WTC11 (cell line): ENCODE results near the gene CACNA1H. TPM values are rescaled to one million over a fixed set of nuclear protein-coding genes. Genes with fewer than 3 reads are reported as not detected.

Source experiments
- ATAC-seq: fragments of 200-7000 bp; cut with Tn5 transposase; 2 replicates; pipeline ENCODE4 v1.10.0; 2021; ENCODE audit warnings: mild to moderate bottlenecking, moderate library complexity
- CTCF ChIA-PET: fragments of 300-600 bp; sonication (Branson Sonifier 250); formaldehyde crosslinking; loops from one replicate; lab custom pipeline; 2021; ENCODE audit warnings: antibody characterized with exemption; lab: Charles Lee
- POLR2A ChIA-PET: fragments of 350-600 bp; sonication (Branson Sonifier 250); formaldehyde crosslinking; loops from one replicate; lab custom pipeline; 2021; ENCODE audit warnings: antibody characterized with exemption; lab: Charles Lee
- DNase-seq: peaks from one replicate; pipeline ENCODE4 v3.0.0; 2021; ENCODE audit warnings: low spot score
- H3K27ac Mint-ChIP-seq: 2 replicates; pipeline ENCODE4 v1.8.0; 2021; ENCODE audit warnings: mixed read lengths
- H3K27me3 Mint-ChIP-seq: 2 replicates; pipeline ENCODE4 v1.8.0; 2021; ENCODE audit warnings: low read depth, mild to moderate bottlenecking, moderate library complexity, mixed read lengths
- H3K36me3 Mint-ChIP-seq: 2 replicates; pipeline ENCODE4 v1.8.0; 2021; ENCODE audit warnings: mixed read lengths
- H3K4me1 Mint-ChIP-seq: 2 replicates; pipeline ENCODE4 v1.8.0; 2022; ENCODE audit warnings: mixed read lengths
- H3K4me3 Mint-ChIP-seq: 2 replicates; pipeline ENCODE4 v1.8.0; 2021; ENCODE audit warnings: mild to moderate bottlenecking, moderate library complexity, mixed read lengths
- H3K9me3 Mint-ChIP-seq: 2 replicates; pipeline ENCODE4 v1.8.0; 2021; ENCODE audit warnings: mixed read lengths
- E2F1 ChIP-seq: sonication (generic); formaldehyde crosslinking; IDR thresholded peaks from 2 replicates; pipeline ENCODE4 v1.8.0; 2022; ENCODE audit warnings: mild to moderate bottlenecking, missing genetic modification reagents
- E2F4 ChIP-seq: sonication (generic); formaldehyde crosslinking; IDR thresholded peaks from 2 replicates; pipeline ENCODE4 v1.8.1; 2022; ENCODE audit warnings: low read depth, mild to moderate bottlenecking, moderate library complexity, missing genetic modification reagents, borderline replicate concordance
- FOXK1 ChIP-seq: sonication (generic); formaldehyde crosslinking; IDR thresholded peaks from 2 replicates; pipeline ENCODE4 v1.8.0; 2022; ENCODE audit warnings: mild to moderate bottlenecking, moderate library complexity, missing genetic modification reagents
- GTF2I ChIP-seq: fragments of 250-450 bp; sonication (Bioruptor Pico); conservative IDR thresholded peaks from 2 replicates; pipeline ENCODE4 v1.4.0; 2021; ENCODE audit warnings: mild to moderate bottlenecking
- HMGA2 ChIP-seq: fragments of 250-450 bp; sonication (Bioruptor Pico); IDR thresholded peaks from 2 replicates; pipeline ENCODE4 v1.4.0; 2021; ENCODE audit warnings: mild to moderate bottlenecking, moderate library complexity
- KAT7 ChIP-seq: sonication (generic); formaldehyde crosslinking; IDR thresholded peaks from 2 replicates; pipeline ENCODE4 v1.8.1; 2023; ENCODE audit warnings: missing genetic modification reagents, mild to moderate bottlenecking, borderline replicate concordance
- NR3C1 ChIP-seq: sonication (generic); formaldehyde crosslinking; conservative IDR thresholded peaks from 2 replicates; pipeline ENCODE4 v1.8.1; 2023; ENCODE audit warnings: low read depth, mild to moderate bottlenecking, missing genetic modification reagents
- OVOL2 ChIP-seq: fragments of 250-450 bp; sonication (Bioruptor Pico); IDR thresholded peaks from 2 replicates; pipeline ENCODE4 v1.9.0; 2021; ENCODE audit warnings: mild to moderate bottlenecking, borderline replicate concordance
- PRRX2 ChIP-seq: fragments of 250-450 bp; sonication (Bioruptor Pico); IDR thresholded peaks from 2 replicates; pipeline ENCODE4 v1.8.0; 2021; ENCODE audit warnings: mild to moderate bottlenecking
- TEAD1 ChIP-seq: sonication (generic); formaldehyde crosslinking; IDR thresholded peaks from 2 replicates; pipeline ENCODE4 v1.8.0; 2022; ENCODE audit warnings: mild to moderate bottlenecking, missing genetic modification reagents
- TEAD4 ChIP-seq: sonication (generic); formaldehyde crosslinking; IDR thresholded peaks from 2 replicates; pipeline ENCODE4 v1.8.0; 2022; ENCODE audit warnings: mild to moderate bottlenecking, missing genetic modification reagents
- USF2 ChIP-seq: sonication (generic); formaldehyde crosslinking; IDR thresholded peaks from 2 replicates; pipeline ENCODE4 v1.8.1; 2023; ENCODE audit warnings: mild to moderate bottlenecking, missing genetic modification reagents, moderate library complexity
- ZNF121 ChIP-seq: sonication (generic); formaldehyde crosslinking; IDR thresholded peaks from 2 replicates; pipeline ENCODE4 v1.8.0; 2023; ENCODE audit warnings: missing genetic modification reagents
- ZNF138 ChIP-seq: sonication (generic); formaldehyde crosslinking; conservative IDR thresholded peaks from 2 replicates; pipeline ENCODE4 v1.8.1; 2022; ENCODE audit warnings: mild to moderate bottlenecking, moderate library complexity, missing genetic modification reagents
- ZNF232 ChIP-seq: sonication (generic); formaldehyde crosslinking; IDR thresholded peaks from 2 replicates; pipeline ENCODE4 v1.8.0; 2022; ENCODE audit warnings: mild to moderate bottlenecking, missing genetic modification reagents
- ZNF263 ChIP-seq: sonication (generic); formaldehyde crosslinking; IDR thresholded peaks from 2 replicates; pipeline ENCODE4 v1.8.1; 2022; ENCODE audit warnings: low read depth, mild to moderate bottlenecking, moderate library complexity, missing genetic modification reagents
- ZNF416 ChIP-seq: fragments of 250-450 bp; sonication (Bioruptor Pico); IDR thresholded peaks from 2 replicates; pipeline ENCODE4 v1.9.0; 2021; ENCODE audit warnings: mild to moderate bottlenecking, inconsistent platforms
- ZNF671 ChIP-seq: fragments of 250-450 bp; sonication (Bioruptor Pico); IDR thresholded peaks from 2 replicates; pipeline ENCODE4 v1.8.0; 2021; ENCODE audit warnings: mild to moderate bottlenecking
- total RNA-seq: library from RNA; stranded (reverse); gene quantifications from 3 replicates; pipeline ENCODE4 v1.2.3, GENCODE V29; 2021
- TF ChIP-seq, protein P1 (sequence below): sonication (generic); formaldehyde crosslinking; IDR thresholded peaks from 2 replicates; pipeline ENCODE4 v1.8.1; 2023; ENCODE audit warnings: mild to moderate bottlenecking, missing genetic modification reagents

The CACNA1H gene
- total RNA-seq, 1 experiment from 2014 or later, result 38.0 TPM

DNA sequence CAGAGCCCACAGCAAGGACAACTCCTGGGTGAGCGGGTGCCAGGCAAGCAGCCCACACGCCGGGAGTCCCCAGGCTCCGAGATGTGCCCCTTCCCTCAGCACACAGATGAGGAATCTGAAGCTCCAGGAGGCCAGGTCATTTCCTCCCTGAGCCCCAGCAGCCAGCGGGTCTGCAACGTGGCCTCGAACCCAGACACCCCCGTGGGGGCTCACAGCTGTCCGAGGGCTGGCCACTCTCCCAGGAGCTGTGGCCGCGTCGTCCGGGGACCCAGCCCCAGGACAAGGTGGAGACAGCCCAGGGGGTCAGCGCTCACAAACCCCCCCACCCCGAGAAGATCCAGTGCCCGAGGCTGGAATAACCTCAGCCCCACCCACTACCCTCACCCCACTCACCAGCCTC lies 39.4 kb upstream of the CACNA1H start:
- Mint-ChIP-seq H3K9me3 (no peaks in the 10 kb centered on the region), H3K27me3 (peaks cover 18% of the 10 kb centered on the region; the same call in 1 of the 2 replicates), H3K4me1 (no peaks in the 10 kb centered on the region), H3K36me3 (no peaks in the 10 kb centered on the region), H3K27ac (no peak overlapping the region), H3K4me3 (no peak overlapping the region)
- no peak for ATAC-seq
- TF ChIP-seq HMGA2 (no peak), ZNF416 (CRISPR knock-in tag) (no peak), TEAD4 (CRISPR knock-in tag) (no peak), GTF2I (no peak), NR3C1 (CRISPR knock-in tag) (no peak), ZNF121 (CRISPR knock-in tag) (no peak), ZNF671 (CRISPR knock-in tag) (no peak), ZNF138 (CRISPR knock-in tag) (no peak), ZNF232 (CRISPR knock-in tag) (no peak)
- TF ChIP-seq, protein P1, sequence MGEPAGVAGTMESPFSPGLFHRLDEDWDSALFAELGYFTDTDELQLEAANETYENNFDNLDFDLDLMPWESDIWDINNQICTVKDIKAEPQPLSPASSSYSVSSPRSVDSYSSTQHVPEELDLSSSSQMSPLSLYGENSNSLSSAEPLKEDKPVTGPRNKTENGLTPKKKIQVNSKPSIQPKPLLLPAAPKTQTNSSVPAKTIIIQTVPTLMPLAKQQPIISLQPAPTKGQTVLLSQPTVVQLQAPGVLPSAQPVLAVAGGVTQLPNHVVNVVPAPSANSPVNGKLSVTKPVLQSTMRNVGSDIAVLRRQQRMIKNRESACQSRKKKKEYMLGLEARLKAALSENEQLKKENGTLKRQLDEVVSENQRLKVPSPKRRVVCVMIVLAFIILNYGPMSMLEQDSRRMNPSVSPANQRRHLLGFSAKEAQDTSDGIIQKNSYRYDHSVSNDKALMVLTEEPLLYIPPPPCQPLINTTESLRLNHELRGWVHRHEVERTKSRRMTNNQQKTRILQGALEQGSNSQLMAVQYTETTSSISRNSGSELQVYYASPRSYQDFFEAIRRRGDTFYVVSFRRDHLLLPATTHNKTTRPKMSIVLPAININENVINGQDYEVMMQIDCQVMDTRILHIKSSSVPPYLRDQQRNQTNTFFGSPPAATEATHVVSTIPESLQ, result no peak
- DNase-seq, result no peak
- ChIA-PET POLR2A (no interaction called here), CTCF (interaction anchor here (2.4 kb wide), 1 partner anchor 11 kb away, joined by 8 read pairs; no protein-coding TSS in a partner anchor)

- Mint-ChIP-seq H3K27me3 (peaks cover 18% of the 10 kb centered on the region; the same call in 1 of the 2 replicates), H3K4me3 (no peak overlapping the region), H3K27ac (no peak overlapping the region), H3K4me1 (no peaks in the 10 kb centered on the region), H3K9me3 (no peaks in the 10 kb centered on the region), H3K36me3 (no peaks in the 10 kb centered on the region)
- CTCF ChIA-PET, result interaction anchor here (2.4 kb wide), 1 partner anchor 11 kb away, joined by 8 read pairs; no protein-coding TSS in a partner anchor
- peak; percentile 64; the same call in 1 of the 2 replicates for TF ChIP-seq ZNF263 (CRISPR knock-in tag)
- no peak for TF ChIP-seq KAT7 (CRISPR knock-in tag)
- TF ChIP-seq E2F1 (CRISPR knock-in tag), result no peak
- ATAC-seq (no peak), DNase-seq (no peak)
- POLR2A ChIA-PET, result no interaction called here
Measured at GRCh38 chr16:1113889-1114526, 38.9 kb upstream of the CACNA1H start.

DNA sequence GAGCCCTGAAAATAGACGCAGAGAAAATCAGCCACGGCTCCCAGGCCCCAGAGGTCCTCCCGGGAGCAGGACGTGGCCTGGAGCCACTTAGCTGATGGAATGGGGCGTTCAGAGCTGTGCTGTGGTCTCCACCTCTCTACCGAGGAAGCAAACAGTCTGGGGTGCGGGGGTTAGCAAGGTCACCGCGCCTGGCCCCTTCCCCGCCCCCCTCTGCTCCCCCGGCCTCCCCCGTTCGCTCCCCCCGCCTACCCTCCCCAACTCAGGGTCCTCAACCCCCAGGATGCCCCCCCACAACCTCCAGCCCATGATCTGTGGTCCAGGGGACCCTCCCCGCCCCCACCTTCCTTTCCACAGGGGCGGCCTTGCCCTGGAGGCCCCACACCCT lies 36.2 kb upstream of the CACNA1H start:
- DNase-seq, result no peak
- CTCF ChIA-PET, result interaction anchor here (0.5 kb wide), 1 partner anchor 19 kb away, joined by 4 read pairs; no protein-coding TSS in a partner anchor
- peaks cover 5% of the 10 kb centered on the region; the same call in 1 of the 2 replicates for H3K27me3 Mint-ChIP-seq

More for the DNA sequence above, 36.2 kb upstream of the CACNA1H start:
- Mint-ChIP-seq H3K27ac (no peak overlapping the region), H3K4me3 (no peak overlapping the region), H3K36me3 (no peaks in the 10 kb centered on the region), H3K4me1 (no peaks in the 10 kb centered on the region), H3K9me3 (no peaks in the 10 kb centered on the region)
- ATAC-seq, result no peak
- POLR2A ChIA-PET, result no interaction called here
- TF ChIP-seq E2F4 (no peak), TEAD1 (no peak), USF2 (CRISPR knock-in tag) (no peak), PRRX2 (CRISPR knock-in tag) (no peak), FOXK1 (no peak), ZNF232 (CRISPR knock-in tag) (no peak), OVOL2 (CRISPR knock-in tag) (no peak)
